MM.1S (cell line): Measurements from ENCODE around the gene HOXC9.

Source experiments
- DNase-seq: peaks from one replicate; pipeline ENCODE4 v3.0.0-alpha.2; 2015
- H2AFZ ChIP-seq: fragments of 300-600 bp; sonication (generic); 2 replicates; pipeline ENCODE4 v1.6.0; 2016; ENCODE audit warnings: antibody characterized with exemption, low read length
- H3F3A ChIP-seq: fragments of 300-600 bp; sonication (generic); 2 replicates; pipeline ENCODE4 v1.6.1; 2016; ENCODE audit warnings: mild to moderate bottlenecking, antibody characterized with exemption, low read length, moderate library complexity, mixed read lengths; ENCODE audit not compliant: insufficient read depth
- H3K27ac ChIP-seq: fragments of 300-600 bp; sonication (generic); 2 replicates; pipeline ENCODE4 v1.5.1; 2016; ENCODE audit warnings: mild to moderate bottlenecking, low read length
- H3K27me3 ChIP-seq: fragments of 300-600 bp; sonication (generic); replicated peaks from 2 replicates; pipeline ENCODE4 v1.6.0; 2016; ENCODE audit warnings: low read length; ENCODE audit not compliant: insufficient read depth
- H3K36me3 ChIP-seq: fragments of 300-600 bp; sonication (generic); replicated peaks from 2 replicates; pipeline ENCODE4 v1.6.1; 2016; ENCODE audit warnings: mild to moderate bottlenecking, low read length, mixed read lengths; ENCODE audit not compliant: insufficient read depth
- H3K4me1 ChIP-seq: fragments of 300-600 bp; sonication (generic); 2 replicates; pipeline ENCODE4 v1.6.1; 2016; ENCODE audit warnings: low read length, mixed read lengths
- H3K4me2 ChIP-seq: fragments of 300-600 bp; sonication (generic); 2 replicates; pipeline ENCODE4 v1.6.0; 2016; ENCODE audit warnings: low read depth, low read length
- H3K4me3 ChIP-seq: fragments of 300-600 bp; sonication (generic); 2 replicates; pipeline ENCODE4 v1.5.1; 2016; ENCODE audit warnings: low read length, mixed read lengths
- H3K79me2 ChIP-seq: fragments of 300-600 bp; sonication (generic); 2 replicates; pipeline ENCODE4 v1.6.1; 2016; ENCODE audit warnings: mixed run types, low read length, mixed read lengths
- H3K9ac ChIP-seq: fragments of 300-600 bp; sonication (generic); 2 replicates; pipeline ENCODE4 v1.6.1; 2016; ENCODE audit warnings: low read length, mixed read lengths
- H3K9me2 ChIP-seq: fragments of 300-600 bp; sonication (generic); replicated peaks from 2 replicates; pipeline ENCODE4 v1.6.1; 2016; ENCODE audit warnings: mild to moderate bottlenecking, low read length, mixed read lengths; ENCODE audit not compliant: insufficient read depth
- H3K9me3 ChIP-seq: fragments of 300-600 bp; sonication (generic); replicated peaks from 2 replicates; pipeline ENCODE4 v1.6.1; 2016; ENCODE audit warnings: mild to moderate bottlenecking, low read length, mixed read lengths; ENCODE audit not compliant: insufficient read depth
- H4K20me1 ChIP-seq: fragments of 300-600 bp; sonication (generic); 2 replicates; pipeline ENCODE4 v1.6.1; 2016; ENCODE audit warnings: mild to moderate bottlenecking, low read length, moderate library complexity, mixed read lengths; ENCODE audit not compliant: insufficient read depth
- CTCF ChIP-seq: fragments of 300-600 bp; sonication (generic); IDR thresholded peaks from 2 replicates; pipeline ENCODE4 v1.5.1; 2016; ENCODE audit warnings: antibody characterized with exemption, low read length, mixed read lengths
- EZH2 ChIP-seq: fragments of 300-600 bp; sonication (generic); optimal IDR thresholded peaks from 2 replicates; pipeline ENCODE3; 2017; ENCODE audit warnings: low read depth, mild to moderate bottlenecking, antibody characterized with exemption, low read length, mixed read lengths
- EZH2phosphoT487 ChIP-seq: fragments of 300-600 bp; sonication (generic); IDR thresholded peaks from 2 replicates; pipeline ENCODE4 v1.6.1; 2018; ENCODE audit warnings: antibody characterized with exemption, low read length

Gene HOXC9

GRCh38 chr12:54029529-54030441 lies 29.8 kb downstream of the HOXC9 start:
- Histone ChIP-seq H3K4me3 (no peak overlapping the region), H3K4me1 (no peaks in the 10 kb centered on the region), H3K9ac (no peak overlapping the region), H4K20me1 (no peaks in the 10 kb centered on the region), H3K9me3 (no peaks in the 10 kb centered on the region), H3K9me2 (no peaks in the 10 kb centered on the region), H3K36me3 (no peaks in the 10 kb centered on the region), H3F3A (no peaks in the 10 kb centered on the region), H3K79me2 (no peaks in the 10 kb centered on the region), H3K4me2 (no peak overlapping the region), H3K27ac (no peak overlapping the region), H3K27me3 (peaks cover 98% of the 10 kb centered on the region), H2AFZ (no peak overlapping the region)
- no peak for TF ChIP-seq EZH2
- no peak for TF ChIP-seq EZH2phosphoT487
- no peak for TF ChIP-seq CTCF
- no peak for DNase-seq

GRCh38 chr12:54030442-54030801 lies 30.5 kb downstream of the HOXC9 start:
- Histone ChIP-seq H3F3A (no peaks in the 10 kb centered on the region), H3K4me3 (no peak overlapping the region), H3K9ac (no peak overlapping the region), H3K27ac (no peak overlapping the region), H3K9me3 (no peaks in the 10 kb centered on the region), H3K4me1 (no peaks in the 10 kb centered on the region), H3K36me3 (no peaks in the 10 kb centered on the region), H3K9me2 (no peaks in the 10 kb centered on the region), H3K79me2 (no peaks in the 10 kb centered on the region), H4K20me1 (no peaks in the 10 kb centered on the region), H3K27me3 (peaks cover 98% of the 10 kb centered on the region), H2AFZ (no peak overlapping the region), H3K4me2 (no peak overlapping the region)
- no peak for DNase-seq
- no peak for TF ChIP-seq EZH2phosphoT487
- TF ChIP-seq EZH2, result no peak
- TF ChIP-seq CTCF, result no peak

GRCh38 chr12:54030889-54031471 lies 31.0 kb downstream of the HOXC9 start:
- Histone ChIP-seq H3F3A (no peaks in the 10 kb centered on the region), H3K4me1 (no peaks in the 10 kb centered on the region), H3K4me3 (no peak overlapping the region), H3K27ac (no peak overlapping the region), H3K9me3 (no peaks in the 10 kb centered on the region), H3K9me2 (no peaks in the 10 kb centered on the region), H3K4me2 (no peak overlapping the region), H3K9ac (no peak overlapping the region), H3K79me2 (no peaks in the 10 kb centered on the region), H4K20me1 (no peaks in the 10 kb centered on the region), H3K27me3 (peaks cover 98% of the 10 kb centered on the region), H2AFZ (no peak overlapping the region), H3K36me3 (no peaks in the 10 kb centered on the region)
- no peak for DNase-seq
- TF ChIP-seq EZH2phosphoT487 (peak; percentile 87), CTCF (no peak), EZH2 (peak; percentile 99)
